Hepatic stellate cell (primary cell): ENCODE measurements around the gene TBP.
"Not testable (repeated sequence)": the region's sequence is repeated elsewhere in the genome, so short reads cannot be mapped to it uniquely, and the experiment has no call there.

Experiments used
- DNase-seq: peaks from one replicate; pipeline ENCODE4 v3.0.0; 2011; ENCODE audit warnings: low spot score

The TBP gene

DNA sequence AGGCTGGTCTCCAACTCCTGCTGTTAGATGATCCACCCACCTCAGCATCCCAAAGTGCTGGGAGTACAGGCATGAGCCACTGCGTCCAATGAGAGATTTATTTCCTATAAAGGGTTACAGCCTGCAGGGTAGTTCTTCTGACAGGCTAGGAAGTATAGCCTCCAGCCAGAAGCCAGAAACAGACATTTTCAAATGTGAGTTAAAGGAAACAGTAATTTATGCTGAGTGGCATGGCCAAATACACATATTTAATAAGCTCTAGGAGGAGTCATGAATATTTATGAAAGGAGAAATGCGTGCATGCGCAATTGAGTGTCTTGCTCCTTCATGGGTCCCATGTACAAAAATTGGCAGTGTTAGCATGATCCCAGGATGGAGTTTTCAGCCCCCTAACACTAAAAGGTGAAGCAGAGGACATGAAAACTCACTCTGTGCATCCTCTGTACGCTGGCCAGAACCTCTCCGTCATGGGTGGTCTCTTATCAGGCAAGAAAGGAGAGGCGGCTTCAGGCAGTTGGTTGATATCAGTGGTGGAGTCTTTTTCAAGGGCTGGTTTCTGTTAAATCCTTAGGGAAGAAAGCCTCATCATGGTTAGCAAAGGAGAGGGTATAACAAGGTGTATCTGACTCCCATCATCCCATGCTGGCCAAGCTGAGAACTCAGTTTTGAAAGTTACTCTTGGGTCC, 51.5 kb downstream of the TBP start:
- no peak for DNase-seq

DNA sequence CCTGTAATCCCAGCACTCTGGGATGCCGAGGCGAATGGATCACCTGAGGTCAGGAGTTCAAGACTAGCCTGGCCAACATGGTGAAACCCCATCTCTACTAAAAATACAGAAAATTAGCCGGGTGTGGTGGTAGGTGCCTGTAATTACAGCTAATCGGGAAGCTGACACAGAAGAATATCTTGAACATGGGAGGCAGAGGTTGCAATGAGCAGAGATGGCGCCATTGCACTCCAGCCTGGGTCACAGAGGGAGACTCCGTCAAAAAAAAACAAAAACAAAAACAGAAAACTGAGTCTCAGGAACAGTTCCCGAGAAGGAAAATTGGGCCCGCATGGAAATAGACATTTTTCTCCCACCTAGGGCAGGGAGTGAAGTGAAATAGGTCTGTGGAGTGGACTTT, 55.1 kb downstream of the TBP start:
- not testable (repeated sequence) for DNase-seq

GRCh38 chr6:170612256-170612804, 58.2 kb downstream of the TBP start:
- DNase-seq = not testable (repeated sequence)

DNA sequence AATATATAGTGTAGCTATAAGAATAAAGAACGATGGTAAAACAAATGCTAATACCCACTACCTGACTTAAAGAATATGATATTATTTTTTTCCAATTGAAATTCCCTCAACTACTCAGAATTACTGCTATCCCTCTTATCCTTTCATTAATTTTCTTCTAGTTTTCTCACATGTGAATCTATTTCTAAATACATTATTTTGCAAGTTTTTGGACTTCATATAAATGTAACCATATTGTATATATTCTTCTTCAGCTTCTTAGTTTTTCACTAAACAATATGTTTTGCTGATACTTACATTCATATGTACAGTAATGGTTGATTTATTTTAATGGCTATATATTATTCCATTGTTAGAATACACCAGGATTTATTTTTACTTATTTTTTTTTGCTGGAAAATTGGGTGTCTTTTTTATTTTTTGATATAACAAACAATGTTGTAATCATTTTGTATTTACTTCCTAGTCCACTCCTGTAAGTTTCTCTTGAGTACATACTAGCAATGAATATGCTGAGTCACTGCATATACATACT, 61.9 kb downstream of the TBP start:
- DNase-seq = not testable (repeated sequence)
